ENCODE measurements around the gene FOXRED2. TPM values are rescaled to one million over a fixed set of nuclear protein-coding genes. Genes with fewer than 3 reads are reported as not detected.

FOXRED2 gene
- total and polyA plus RNA-seq, 2 experiments from 2014 or later = 11.5 to 38.3 TPM

DNA sequence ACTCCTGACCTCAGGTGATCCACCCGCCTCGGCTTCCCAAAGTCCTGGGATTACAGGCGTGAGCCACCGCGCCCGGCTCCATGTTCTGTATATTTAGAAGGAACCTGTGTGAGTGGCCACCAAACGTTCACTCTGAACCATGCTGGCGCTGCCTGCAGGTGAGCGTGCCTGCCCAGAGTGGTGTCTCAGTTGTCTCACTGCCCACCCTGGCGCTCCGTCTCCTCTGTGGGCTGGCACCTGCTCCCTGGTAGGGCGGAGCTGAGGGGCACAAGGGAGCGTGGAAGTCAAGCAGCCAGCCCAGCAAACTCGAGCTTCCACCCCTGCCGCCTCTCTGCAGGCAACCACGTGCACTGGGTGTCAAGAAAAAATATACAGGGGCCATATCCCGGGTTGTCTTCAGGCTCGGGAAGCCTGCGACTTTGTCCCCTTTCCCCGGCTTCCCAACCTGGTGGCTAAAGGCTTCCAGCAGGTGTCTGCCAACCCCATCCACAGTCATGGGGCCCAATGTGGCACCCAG is 42.1 kb downstream of the FOXRED2 start:
- H3K4me1 ChIP-seq (ENCODE audit: insufficient read depth) = peaks cover 7% of the 10 kb centered on the region; the same call in 1 of the 2 replicates
- H3K79me2 ChIP-seq (replicated peaks; ENCODE audit: insufficient read depth) = no peaks in the 10 kb centered on the region
- H2AFZ ChIP-seq = no peak overlapping the region
- H3F3A ChIP-seq (replicated peaks; ENCODE audit: low read depth) = no peaks in the 10 kb centered on the region
- TF ChIP-seq CREB1 (CRISPR knock-in tag; IDR thresholded peaks at IDR 0.05; ENCODE audit: low read depth) = no peak
- TF ChIP-seq, protein P1, sequence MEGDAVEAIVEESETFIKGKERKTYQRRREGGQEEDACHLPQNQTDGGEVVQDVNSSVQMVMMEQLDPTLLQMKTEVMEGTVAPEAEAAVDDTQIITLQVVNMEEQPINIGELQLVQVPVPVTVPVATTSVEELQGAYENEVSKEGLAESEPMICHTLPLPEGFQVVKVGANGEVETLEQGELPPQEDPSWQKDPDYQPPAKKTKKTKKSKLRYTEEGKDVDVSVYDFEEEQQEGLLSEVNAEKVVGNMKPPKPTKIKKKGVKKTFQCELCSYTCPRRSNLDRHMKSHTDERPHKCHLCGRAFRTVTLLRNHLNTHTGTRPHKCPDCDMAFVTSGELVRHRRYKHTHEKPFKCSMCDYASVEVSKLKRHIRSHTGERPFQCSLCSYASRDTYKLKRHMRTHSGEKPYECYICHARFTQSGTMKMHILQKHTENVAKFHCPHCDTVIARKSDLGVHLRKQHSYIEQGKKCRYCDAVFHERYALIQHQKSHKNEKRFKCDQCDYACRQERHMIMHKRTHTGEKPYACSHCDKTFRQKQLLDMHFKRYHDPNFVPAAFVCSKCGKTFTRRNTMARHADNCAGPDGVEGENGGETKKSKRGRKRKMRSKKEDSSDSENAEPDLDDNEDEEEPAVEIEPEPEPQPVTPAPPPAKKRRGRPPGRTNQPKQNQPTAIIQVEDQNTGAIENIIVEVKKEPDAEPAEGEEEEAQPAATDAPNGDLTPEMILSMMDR (conservative IDR thresholded peaks at IDR 0.05; ENCODE audit: low read depth in 2 of 2) = no peak
- Mint-ChIP-seq H3K9me3 (no peaks in the 10 kb centered on the region), H3K4me1 (peaks cover 17% of the 10 kb centered on the region), H3K27ac (no peak overlapping the region), H3K4me3 (no peak overlapping the region), H3K36me3 (ENCODE audit: low read depth) (no peaks in the 10 kb centered on the region; the same call in 2 of the 3 replicates), H3K27me3 (ENCODE audit: insufficient read depth, low read depth, poor library complexity) (peaks cover 12% of the 10 kb centered on the region)
- H3K4me2 ChIP-seq = no peak overlapping the region
- H3K4me3 ChIP-seq = no peak overlapping the region
- ATAC-seq (no peak), DNase-seq (ENCODE audit: low spot score) (no peak)
- H4K20me1 ChIP-seq (replicated peaks; ENCODE audit: insufficient read depth) = no peaks in the 10 kb centered on the region
- H3K9me2 ChIP-seq (ENCODE audit: insufficient read depth) = no peaks in the 10 kb centered on the region
- H3K36me3 ChIP-seq (ENCODE audit: insufficient read depth) = no peaks in the 10 kb centered on the region
- no peaks in the 10 kb centered on the region for H3K27me3 ChIP-seq (ENCODE audit: insufficient read depth)
- no peak overlapping the region for H3K27ac ChIP-seq (ENCODE audit: low read depth)

- TF ChIP-seq, protein P1 (conservative IDR thresholded peaks at IDR 0.05; ENCODE audit: low read depth in 2 of 2) = no peak
- no peak for TF ChIP-seq ZNF462 (CRISPR knock-in tag; IDR thresholded peaks at IDR 0.05)
- TF ChIP-seq EZH2phosphoT487 (IDR thresholded peaks at IDR 0.05; ENCODE audit: unreplicated experiment) = no peak
- H3K27ac Mint-ChIP-seq = no peak overlapping the region
- Histone ChIP-seq H4K20me1 (replicated peaks; ENCODE audit: insufficient read depth) (no peaks in the 10 kb centered on the region), H3K79me2 (replicated peaks; ENCODE audit: insufficient read depth) (no peaks in the 10 kb centered on the region), H2AFZ (no peak overlapping the region), H3K4me1 (ENCODE audit: insufficient read depth) (peaks cover 10% of the 10 kb centered on the region), H3K9me2 (ENCODE audit: insufficient read depth) (no peaks in the 10 kb centered on the region), H3K4me3 (no peak overlapping the region), H3K4me2 (no peak overlapping the region), H3K36me3 (ENCODE audit: insufficient read depth) (no peaks in the 10 kb centered on the region), H3K27ac (ENCODE audit: low read depth) (no peak overlapping the region), H3F3A (replicated peaks; ENCODE audit: low read depth) (no peaks in the 10 kb centered on the region), H3K27me3 (ENCODE audit: insufficient read depth) (no peaks in the 10 kb centered on the region)
- DNase-seq (ENCODE audit: low spot score) (no peak), ATAC-seq (no peak)
- H3K4me1 Mint-ChIP-seq = peaks cover 23% of the 10 kb centered on the region
- H3K4me3 Mint-ChIP-seq = no peak overlapping the region
- peaks cover 8% of the 10 kb centered on the region for H3K27me3 Mint-ChIP-seq (ENCODE audit: insufficient read depth, low read depth, poor library complexity)
- H3K9me3 Mint-ChIP-seq = no peaks in the 10 kb centered on the region
- no peaks in the 10 kb centered on the region; the same call in 2 of the 3 replicates for H3K36me3 Mint-ChIP-seq (ENCODE audit: low read depth)
These were observed 43.1 kb downstream of the FOXRED2 start for GRCh38 chr22:36463783-36464184.

Measured in GM23338 (cell line).